ENCODE results near the gene RAB3C. TPM values are rescaled to one million over a fixed set of nuclear protein-coding genes. Genes with fewer than 3 reads are reported as not detected.
A peak's percentile ranks its signal among the peaks of the same experiment; 100 is the strongest.

RAB3C gene
- total and polyA plus RNA-seq, 2 experiments from 2014 or later = 15.0 to 30.6 TPM

DNA sequence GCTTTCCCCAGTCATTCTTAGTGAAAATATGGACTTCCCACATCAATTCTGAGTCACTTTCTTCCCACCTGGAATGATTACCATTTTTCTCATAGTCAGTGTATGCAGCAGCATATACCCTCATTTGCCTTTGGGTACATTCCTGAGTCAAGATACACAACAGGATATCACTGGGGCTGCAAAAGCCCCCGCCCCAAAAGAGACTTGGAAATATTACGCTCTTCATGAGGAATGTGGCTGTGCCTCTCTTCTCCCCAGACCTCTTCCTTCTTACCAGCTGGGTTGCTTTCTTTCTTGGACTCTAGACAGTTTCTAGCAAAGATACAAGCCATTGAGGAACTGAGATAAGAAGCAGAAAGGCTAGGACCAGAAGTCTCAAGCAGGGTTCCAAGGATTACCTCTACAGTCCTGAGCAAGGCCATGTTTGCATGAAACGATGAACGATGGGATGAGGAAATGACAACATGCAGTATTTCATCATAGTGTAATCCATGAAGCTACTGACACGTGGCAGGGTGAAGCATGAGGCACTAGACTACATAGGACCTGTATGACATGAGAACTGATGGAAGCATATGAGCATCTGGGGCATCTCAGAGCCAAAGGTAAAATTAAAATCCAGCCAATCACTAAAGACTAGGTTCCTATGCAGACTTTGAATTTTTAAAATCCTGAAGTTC, 218.1 kb downstream of the RAB3C start:
- DNase-seq (ENCODE audit: low spot score) (no peak), ATAC-seq (no peak; the same call in 2 of the 3 replicates)
- Histone ChIP-seq H3K27me3 (ENCODE audit: insufficient read depth) (no peaks in the 10 kb centered on the region), H3K4me1 (ENCODE audit: insufficient read depth) (0 out of 2 replicates have a peak, but pooled peaks cover 6% of the 10 kb centered on the region), H3K4me3 (no peak overlapping the region), H3K4me2 (no peak overlapping the region), H3K9me2 (ENCODE audit: insufficient read depth) (no peaks in the 10 kb centered on the region), H3F3A (replicated peaks; ENCODE audit: low read depth) (no peaks in the 10 kb centered on the region), H3K36me3 (ENCODE audit: insufficient read depth) (no peaks in the 10 kb centered on the region), H3K27ac (ENCODE audit: low read depth) (no peak overlapping the region), H3K79me2 (replicated peaks; ENCODE audit: insufficient read depth) (no peaks in the 10 kb centered on the region), H4K20me1 (replicated peaks; ENCODE audit: insufficient read depth) (no peaks in the 10 kb centered on the region), H2AFZ (no peak overlapping the region)
- TF ChIP-seq, protein P1, sequence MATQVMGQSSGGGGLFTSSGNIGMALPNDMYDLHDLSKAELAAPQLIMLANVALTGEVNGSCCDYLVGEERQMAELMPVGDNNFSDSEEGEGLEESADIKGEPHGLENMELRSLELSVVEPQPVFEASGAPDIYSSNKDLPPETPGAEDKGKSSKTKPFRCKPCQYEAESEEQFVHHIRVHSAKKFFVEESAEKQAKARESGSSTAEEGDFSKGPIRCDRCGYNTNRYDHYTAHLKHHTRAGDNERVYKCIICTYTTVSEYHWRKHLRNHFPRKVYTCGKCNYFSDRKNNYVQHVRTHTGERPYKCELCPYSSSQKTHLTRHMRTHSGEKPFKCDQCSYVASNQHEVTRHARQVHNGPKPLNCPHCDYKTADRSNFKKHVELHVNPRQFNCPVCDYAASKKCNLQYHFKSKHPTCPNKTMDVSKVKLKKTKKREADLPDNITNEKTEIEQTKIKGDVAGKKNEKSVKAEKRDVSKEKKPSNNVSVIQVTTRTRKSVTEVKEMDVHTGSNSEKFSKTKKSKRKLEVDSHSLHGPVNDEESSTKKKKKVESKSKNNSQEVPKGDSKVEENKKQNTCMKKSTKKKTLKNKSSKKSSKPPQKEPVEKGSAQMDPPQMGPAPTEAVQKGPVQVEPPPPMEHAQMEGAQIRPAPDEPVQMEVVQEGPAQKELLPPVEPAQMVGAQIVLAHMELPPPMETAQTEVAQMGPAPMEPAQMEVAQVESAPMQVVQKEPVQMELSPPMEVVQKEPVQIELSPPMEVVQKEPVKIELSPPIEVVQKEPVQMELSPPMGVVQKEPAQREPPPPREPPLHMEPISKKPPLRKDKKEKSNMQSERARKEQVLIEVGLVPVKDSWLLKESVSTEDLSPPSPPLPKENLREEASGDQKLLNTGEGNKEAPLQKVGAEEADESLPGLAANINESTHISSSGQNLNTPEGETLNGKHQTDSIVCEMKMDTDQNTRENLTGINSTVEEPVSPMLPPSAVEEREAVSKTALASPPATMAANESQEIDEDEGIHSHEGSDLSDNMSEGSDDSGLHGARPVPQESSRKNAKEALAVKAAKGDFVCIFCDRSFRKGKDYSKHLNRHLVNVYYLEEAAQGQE (IDR thresholded peaks at IDR 0.05; ENCODE audit: unreplicated experiment) = no peak
- TF ChIP-seq CREB1 (CRISPR knock-in tag; IDR thresholded peaks at IDR 0.05; ENCODE audit: low read depth) (no peak), POLR2AphosphoS5 (IDR thresholded peaks at IDR 0.05; ENCODE audit: low read depth) (no peak), EZH2 (IDR thresholded peaks at IDR 0.05; ENCODE audit: low read depth, unreplicated experiment) (no peak), EZH2phosphoT487 (IDR thresholded peaks at IDR 0.05; ENCODE audit: unreplicated experiment) (no peak), NANOG (IDR thresholded peaks at IDR 0.05; ENCODE audit: borderline replicate concordance) (no peak), STAT1 (IDR thresholded peaks at IDR 0.05; ENCODE audit: unreplicated experiment) (no peak), JUNB (IDR thresholded peaks at IDR 0.05; ENCODE audit: unreplicated experiment) (no peak)
- TF ChIP-seq, protein P2, sequence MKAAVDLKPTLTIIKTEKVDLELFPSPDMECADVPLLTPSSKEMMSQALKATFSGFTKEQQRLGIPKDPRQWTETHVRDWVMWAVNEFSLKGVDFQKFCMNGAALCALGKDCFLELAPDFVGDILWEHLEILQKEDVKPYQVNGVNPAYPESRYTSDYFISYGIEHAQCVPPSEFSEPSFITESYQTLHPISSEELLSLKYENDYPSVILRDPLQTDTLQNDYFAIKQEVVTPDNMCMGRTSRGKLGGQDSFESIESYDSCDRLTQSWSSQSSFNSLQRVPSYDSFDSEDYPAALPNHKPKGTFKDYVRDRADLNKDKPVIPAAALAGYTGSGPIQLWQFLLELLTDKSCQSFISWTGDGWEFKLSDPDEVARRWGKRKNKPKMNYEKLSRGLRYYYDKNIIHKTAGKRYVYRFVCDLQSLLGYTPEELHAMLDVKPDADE (IDR thresholded peaks at IDR 0.05) = no peak
- TF ChIP-seq, protein P3, sequence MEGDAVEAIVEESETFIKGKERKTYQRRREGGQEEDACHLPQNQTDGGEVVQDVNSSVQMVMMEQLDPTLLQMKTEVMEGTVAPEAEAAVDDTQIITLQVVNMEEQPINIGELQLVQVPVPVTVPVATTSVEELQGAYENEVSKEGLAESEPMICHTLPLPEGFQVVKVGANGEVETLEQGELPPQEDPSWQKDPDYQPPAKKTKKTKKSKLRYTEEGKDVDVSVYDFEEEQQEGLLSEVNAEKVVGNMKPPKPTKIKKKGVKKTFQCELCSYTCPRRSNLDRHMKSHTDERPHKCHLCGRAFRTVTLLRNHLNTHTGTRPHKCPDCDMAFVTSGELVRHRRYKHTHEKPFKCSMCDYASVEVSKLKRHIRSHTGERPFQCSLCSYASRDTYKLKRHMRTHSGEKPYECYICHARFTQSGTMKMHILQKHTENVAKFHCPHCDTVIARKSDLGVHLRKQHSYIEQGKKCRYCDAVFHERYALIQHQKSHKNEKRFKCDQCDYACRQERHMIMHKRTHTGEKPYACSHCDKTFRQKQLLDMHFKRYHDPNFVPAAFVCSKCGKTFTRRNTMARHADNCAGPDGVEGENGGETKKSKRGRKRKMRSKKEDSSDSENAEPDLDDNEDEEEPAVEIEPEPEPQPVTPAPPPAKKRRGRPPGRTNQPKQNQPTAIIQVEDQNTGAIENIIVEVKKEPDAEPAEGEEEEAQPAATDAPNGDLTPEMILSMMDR (conservative IDR thresholded peaks at IDR 0.05; ENCODE audit: low read depth in 2 of 2) = no peak
- no peak overlapping the region for H3K4me3 Mint-ChIP-seq
- H3K36me3 Mint-ChIP-seq (ENCODE audit: low read depth) = no peaks in the 10 kb centered on the region
- H3K9me3 Mint-ChIP-seq = no peaks in the 10 kb centered on the region
- H3K4me1 Mint-ChIP-seq = peaks cover 42% of the 10 kb centered on the region
- H3K27ac Mint-ChIP-seq = peak overlapping the region; percentile 27; the same call in 1 of the 2 replicates
- no peaks in the 10 kb centered on the region for H3K27me3 Mint-ChIP-seq (ENCODE audit: insufficient read depth, low read depth, poor library complexity)
